Measurements from ENCODE around the gene RGL4.

RGL4 gene

DNA sequence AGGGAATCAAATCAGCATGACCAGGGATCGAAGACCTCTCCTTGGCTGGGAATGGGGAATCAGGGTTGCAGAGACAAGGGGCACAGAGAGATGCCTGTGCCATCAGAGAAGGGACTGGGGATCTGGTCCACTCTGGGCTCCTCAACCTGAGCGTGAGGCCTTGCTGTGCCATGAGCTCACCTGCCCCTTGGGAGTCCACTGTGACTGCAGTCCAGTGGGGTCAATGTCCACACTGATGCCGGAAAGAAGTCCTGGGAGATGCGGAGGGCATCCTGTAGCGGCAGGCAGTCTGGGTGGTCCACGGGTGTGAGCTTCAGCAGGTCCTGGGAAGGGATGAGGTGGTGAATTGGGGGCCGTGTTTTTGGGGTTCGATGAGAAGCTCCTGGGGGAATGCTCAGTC is 7.3 kb upstream of the RGL4 start:
- Histone ChIP-seq H3K9me3 (ENCODE audit: control insufficient read depth, low read length) (no peaks in the 10 kb centered on the region), H3K36me3 (ENCODE audit: control insufficient read depth, insufficient read depth, low read length) (no peaks in the 10 kb centered on the region), H3K9ac (ENCODE audit: low read length) (no peak overlapping the region), H3K4me3 (ENCODE audit: low read length) (no peak overlapping the region), H3K4me1 (ENCODE audit: control insufficient read depth, insufficient read depth, low read length) (no peaks in the 10 kb centered on the region), H3K27me3 (ENCODE audit: control insufficient read depth, insufficient read depth, low read length) (no peaks in the 10 kb centered on the region)

DNA sequence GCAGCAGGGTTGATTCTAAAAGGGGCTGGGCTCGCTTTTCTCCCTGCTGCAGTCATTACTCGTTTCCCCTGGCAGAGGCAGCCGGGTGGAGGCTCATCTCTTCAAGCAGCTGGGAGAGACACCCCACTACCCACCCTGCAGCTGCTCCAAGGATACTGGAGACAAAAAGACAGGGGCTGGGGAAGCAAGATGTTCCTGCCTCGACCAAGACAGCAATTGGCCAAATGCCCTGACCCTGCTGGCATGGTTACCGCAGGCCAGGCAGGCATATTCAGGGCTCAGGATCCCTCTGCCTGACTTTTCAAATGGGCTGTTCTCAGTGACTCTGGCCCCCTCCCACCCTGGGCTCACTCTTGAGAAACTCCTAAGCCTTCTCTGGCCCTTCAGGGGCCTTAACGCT is 6.8 kb upstream of the RGL4 start:
- no peak overlapping the region for H3K4me3 ChIP-seq (ENCODE audit: low read length)
- no peak overlapping the region for H3K9ac ChIP-seq (ENCODE audit: low read length)
- no peaks in the 10 kb centered on the region for H3K4me1 ChIP-seq (ENCODE audit: control insufficient read depth, insufficient read depth, low read length)
- no peaks in the 10 kb centered on the region for H3K9me3 ChIP-seq (ENCODE audit: control insufficient read depth, low read length)
- no peaks in the 10 kb centered on the region for H3K36me3 ChIP-seq (ENCODE audit: control insufficient read depth, insufficient read depth, low read length)
- no peaks in the 10 kb centered on the region for H3K27me3 ChIP-seq (ENCODE audit: control insufficient read depth, insufficient read depth, low read length)

DNA sequence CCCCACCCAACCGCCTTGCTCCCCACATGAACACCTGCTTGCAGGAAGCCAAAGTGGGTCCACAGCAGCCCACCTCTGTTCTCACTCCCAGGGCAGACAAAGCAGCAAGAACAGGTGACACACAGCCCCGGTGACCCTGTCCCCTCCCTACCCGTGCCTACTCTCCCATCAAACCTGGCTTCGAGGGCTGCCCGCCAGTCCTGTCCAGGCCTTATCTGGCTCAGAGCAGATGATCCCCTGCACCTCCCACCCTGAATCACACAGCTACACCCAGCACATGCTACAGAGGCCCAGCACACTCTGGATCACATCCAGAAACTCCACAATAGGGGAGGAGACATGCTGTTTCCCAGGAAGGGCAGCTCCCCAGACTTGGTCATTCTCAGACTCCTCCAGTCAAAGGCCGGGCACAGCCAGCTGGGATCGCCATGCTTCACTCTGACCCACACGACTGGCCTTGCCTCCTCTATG is 6.2 kb upstream of the RGL4 start:
- Histone ChIP-seq H3K9ac (ENCODE audit: low read length) (no peak overlapping the region), H3K4me1 (ENCODE audit: control insufficient read depth, insufficient read depth, low read length) (no peaks in the 10 kb centered on the region), H3K4me3 (ENCODE audit: low read length) (no peak overlapping the region), H3K27me3 (ENCODE audit: control insufficient read depth, insufficient read depth, low read length) (no peaks in the 10 kb centered on the region), H3K36me3 (ENCODE audit: control insufficient read depth, insufficient read depth, low read length) (no peaks in the 10 kb centered on the region), H3K9me3 (ENCODE audit: control insufficient read depth, low read length) (no peaks in the 10 kb centered on the region)

DNA sequence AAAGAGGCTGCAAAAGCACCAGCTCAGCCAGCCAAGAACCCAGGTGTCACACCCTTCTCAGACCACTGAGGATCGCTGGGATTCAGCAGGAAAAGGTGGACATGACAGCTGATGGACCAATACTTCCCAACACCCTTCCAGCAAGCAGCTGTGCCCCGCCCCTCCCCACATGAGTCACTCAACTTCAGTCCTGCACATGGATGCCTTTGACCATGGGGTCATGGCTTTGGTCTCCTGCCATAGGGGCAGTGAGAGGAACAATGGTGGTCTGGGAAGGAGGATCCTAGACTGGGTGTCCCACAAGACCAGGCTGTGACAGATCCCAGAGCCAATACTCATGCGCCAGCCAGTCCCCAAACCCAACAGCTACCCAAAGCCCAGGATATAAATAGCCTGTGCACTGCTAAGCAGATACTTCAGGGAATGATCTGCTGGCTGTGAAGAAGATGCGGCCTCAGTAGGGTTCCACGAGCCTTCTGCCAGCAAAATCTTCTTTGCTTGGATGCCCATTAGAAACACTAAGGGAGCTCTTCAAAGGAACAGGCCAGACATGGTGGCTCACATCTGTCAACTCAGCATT is 5.5 kb upstream of the RGL4 start:
- no peaks in the 10 kb centered on the region for H3K9me3 ChIP-seq (ENCODE audit: control insufficient read depth, low read length)
- no peaks in the 10 kb centered on the region for H3K36me3 ChIP-seq (ENCODE audit: control insufficient read depth, insufficient read depth, low read length)
- H3K4me1 ChIP-seq (ENCODE audit: control insufficient read depth, insufficient read depth, low read length), result no peaks in the 10 kb centered on the region
- H3K9ac ChIP-seq (ENCODE audit: low read length), result no peak overlapping the region
- H3K4me3 ChIP-seq (ENCODE audit: low read length), result no peak overlapping the region
- no peaks in the 10 kb centered on the region for H3K27me3 ChIP-seq (ENCODE audit: control insufficient read depth, insufficient read depth, low read length)

DNA sequence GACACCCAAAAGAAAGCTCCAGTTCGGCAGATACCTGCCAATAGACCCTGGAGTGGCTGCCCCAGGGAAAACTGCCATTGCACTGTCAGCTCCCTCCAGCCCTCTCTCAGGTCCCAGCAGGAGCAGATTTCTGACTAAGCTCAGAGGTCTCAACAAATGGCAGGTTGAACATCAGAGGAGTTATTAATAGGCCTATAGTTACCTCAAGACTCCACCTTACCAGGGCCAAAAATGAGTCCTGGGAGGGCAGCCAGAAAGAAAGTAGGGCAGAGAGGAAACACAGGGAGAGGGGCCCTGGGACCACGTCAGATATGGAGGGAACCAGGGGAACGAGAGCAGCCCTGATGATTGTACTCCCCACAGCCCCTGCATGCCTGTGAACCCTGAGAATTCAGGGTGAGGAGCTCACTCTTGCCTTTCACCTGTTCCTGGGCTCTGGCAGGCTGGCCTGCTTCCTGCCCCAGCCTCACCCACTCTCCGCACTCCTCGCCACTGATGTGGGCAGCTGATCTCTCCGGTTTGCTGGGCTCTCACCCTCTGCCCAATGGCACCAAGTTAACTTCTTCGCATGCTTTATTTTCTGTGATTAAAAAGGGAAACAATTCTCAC is 4.3 kb upstream of the RGL4 start:
- H3K27me3 ChIP-seq (ENCODE audit: control insufficient read depth, insufficient read depth, low read length), result no peaks in the 10 kb centered on the region
- H3K9me3 ChIP-seq (ENCODE audit: control insufficient read depth, low read length), result no peaks in the 10 kb centered on the region
- no peaks in the 10 kb centered on the region for H3K36me3 ChIP-seq (ENCODE audit: control insufficient read depth, insufficient read depth, low read length)
- H3K4me1 ChIP-seq (ENCODE audit: control insufficient read depth, insufficient read depth, low read length), result no peaks in the 10 kb centered on the region
- H3K9ac ChIP-seq (ENCODE audit: low read length), result no peak overlapping the region
- H3K4me3 ChIP-seq (ENCODE audit: low read length), result no peak overlapping the region

DNA sequence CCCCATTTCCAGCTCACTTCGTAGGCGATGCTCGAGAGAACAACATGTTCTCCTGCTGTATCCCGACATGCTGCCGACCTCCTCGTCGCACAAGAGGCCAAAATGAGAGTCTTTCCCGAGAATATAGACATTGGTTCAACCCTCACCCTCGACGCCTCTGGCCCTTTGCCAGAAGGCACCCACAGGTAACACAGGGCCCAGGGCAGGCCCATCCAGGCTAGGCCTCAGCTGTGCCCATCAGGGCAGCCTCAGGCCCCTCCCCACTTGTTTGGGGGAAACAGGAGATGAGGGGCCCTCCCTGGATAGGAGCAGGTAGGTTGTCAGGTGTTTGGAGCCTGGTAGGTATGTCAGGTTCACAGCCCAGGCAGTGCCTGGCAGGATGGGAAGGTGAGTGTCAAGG is 2.7 kb upstream of the RGL4 start:
- Histone ChIP-seq H3K27me3 (ENCODE audit: control insufficient read depth, insufficient read depth, low read length) (no peaks in the 10 kb centered on the region), H3K4me1 (ENCODE audit: control insufficient read depth, insufficient read depth, low read length) (no peaks in the 10 kb centered on the region), H3K9me3 (ENCODE audit: control insufficient read depth, low read length) (no peaks in the 10 kb centered on the region), H3K4me3 (ENCODE audit: low read length) (no peak overlapping the region), H3K36me3 (ENCODE audit: control insufficient read depth, insufficient read depth, low read length) (no peaks in the 10 kb centered on the region), H3K9ac (ENCODE audit: low read length) (no peak overlapping the region)

DNA sequence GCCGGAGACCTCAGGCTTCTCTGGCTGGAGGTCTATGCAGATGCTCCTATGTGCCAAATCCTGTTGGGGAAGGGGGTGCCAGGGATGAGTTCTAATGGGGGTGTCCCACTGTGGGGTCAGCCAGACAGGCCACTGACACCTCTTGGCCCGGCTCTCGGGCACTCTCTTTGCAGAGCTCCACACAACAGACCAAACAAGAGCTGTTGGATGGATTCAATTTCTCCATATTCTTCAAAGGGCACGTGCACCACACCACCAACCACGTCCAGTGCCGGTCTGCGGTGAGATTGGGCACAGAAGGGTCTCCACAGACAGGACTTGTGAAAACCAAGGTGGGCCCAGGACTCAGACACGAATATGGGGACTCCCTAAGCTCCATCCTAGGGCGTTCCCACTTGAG is 2.2 kb upstream of the RGL4 start:
- no peaks in the 10 kb centered on the region for H3K9me3 ChIP-seq (ENCODE audit: control insufficient read depth, low read length)
- no peaks in the 10 kb centered on the region for H3K4me1 ChIP-seq (ENCODE audit: control insufficient read depth, insufficient read depth, low read length)
- H3K36me3 ChIP-seq (ENCODE audit: control insufficient read depth, insufficient read depth, low read length), result no peaks in the 10 kb centered on the region
- H3K9ac ChIP-seq (ENCODE audit: low read length), result no peak overlapping the region
- H3K4me3 ChIP-seq (ENCODE audit: low read length), result no peak overlapping the region
- H3K27me3 ChIP-seq (ENCODE audit: control insufficient read depth, insufficient read depth, low read length), result no peaks in the 10 kb centered on the region

DNA sequence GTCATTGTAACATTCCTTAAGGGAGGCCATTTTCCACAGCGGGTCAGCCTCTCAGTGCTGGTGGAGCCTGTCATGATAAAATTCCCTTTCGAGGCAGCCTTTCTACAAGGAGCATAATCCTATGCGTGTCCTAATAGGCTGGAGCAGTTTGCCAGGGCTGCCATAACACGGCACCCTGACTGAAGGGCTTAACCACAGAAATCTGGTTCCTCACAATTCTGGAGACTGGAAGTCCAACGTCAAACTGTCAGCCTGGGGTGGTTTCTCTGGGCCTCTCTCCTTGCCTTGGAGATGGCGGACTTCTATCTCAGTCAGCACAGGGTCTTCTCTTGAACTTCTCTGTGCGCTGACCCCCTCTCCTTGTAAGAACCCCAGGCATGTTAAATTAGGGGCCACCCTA is 1.4 kb upstream of the RGL4 start:
- Histone ChIP-seq H3K4me1 (ENCODE audit: control insufficient read depth, insufficient read depth, low read length) (no peaks in the 10 kb centered on the region), H3K4me3 (ENCODE audit: low read length) (no peak overlapping the region), H3K36me3 (ENCODE audit: control insufficient read depth, insufficient read depth, low read length) (no peaks in the 10 kb centered on the region), H3K27me3 (ENCODE audit: control insufficient read depth, insufficient read depth, low read length) (no peaks in the 10 kb centered on the region), H3K9ac (ENCODE audit: low read length) (no peak overlapping the region), H3K9me3 (ENCODE audit: control insufficient read depth, low read length) (no peaks in the 10 kb centered on the region)

DNA sequence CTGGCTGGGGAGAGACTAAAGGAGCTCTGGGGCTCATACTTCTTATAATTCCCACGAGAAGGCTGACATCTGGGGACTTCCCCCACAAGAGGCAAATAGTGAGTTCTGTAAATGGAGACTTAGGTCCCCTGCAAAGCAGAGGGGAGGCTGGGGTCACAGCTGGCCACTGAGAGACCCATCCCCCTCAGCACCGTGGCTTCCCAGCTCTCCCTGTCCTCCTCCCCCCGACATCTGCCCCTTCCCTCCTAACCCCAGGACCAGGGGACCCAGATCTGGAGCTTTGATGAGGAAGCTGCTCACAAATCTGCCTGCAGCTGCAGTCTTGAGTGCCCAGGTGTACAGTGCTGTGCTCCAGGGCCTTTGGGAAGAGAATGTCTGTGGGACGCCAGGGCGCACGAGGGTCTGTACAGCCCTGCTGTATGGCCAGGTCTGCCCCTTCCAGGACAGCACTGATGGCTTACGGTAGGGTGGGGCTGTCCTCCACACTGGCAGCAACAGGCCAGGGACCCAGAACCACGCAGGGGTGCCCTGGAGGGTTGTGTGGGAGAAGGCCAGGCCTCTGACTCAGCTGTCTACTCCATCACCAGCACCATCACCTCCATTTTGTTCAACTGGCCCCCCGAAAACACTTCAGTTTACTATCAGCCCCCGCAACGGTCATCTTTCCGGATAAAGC is 1.1 kb downstream of the RGL4 start:
- Histone ChIP-seq H3K9me3 (ENCODE audit: control insufficient read depth, low read length) (no peaks in the 10 kb centered on the region), H3K4me3 (ENCODE audit: low read length) (no peak overlapping the region), H3K27me3 (ENCODE audit: control insufficient read depth, insufficient read depth, low read length) (no peaks in the 10 kb centered on the region), H3K4me1 (ENCODE audit: control insufficient read depth, insufficient read depth, low read length) (no peaks in the 10 kb centered on the region), H3K9ac (ENCODE audit: low read length) (no peak overlapping the region), H3K36me3 (ENCODE audit: control insufficient read depth, insufficient read depth, low read length) (no peaks in the 10 kb centered on the region)

DNA sequence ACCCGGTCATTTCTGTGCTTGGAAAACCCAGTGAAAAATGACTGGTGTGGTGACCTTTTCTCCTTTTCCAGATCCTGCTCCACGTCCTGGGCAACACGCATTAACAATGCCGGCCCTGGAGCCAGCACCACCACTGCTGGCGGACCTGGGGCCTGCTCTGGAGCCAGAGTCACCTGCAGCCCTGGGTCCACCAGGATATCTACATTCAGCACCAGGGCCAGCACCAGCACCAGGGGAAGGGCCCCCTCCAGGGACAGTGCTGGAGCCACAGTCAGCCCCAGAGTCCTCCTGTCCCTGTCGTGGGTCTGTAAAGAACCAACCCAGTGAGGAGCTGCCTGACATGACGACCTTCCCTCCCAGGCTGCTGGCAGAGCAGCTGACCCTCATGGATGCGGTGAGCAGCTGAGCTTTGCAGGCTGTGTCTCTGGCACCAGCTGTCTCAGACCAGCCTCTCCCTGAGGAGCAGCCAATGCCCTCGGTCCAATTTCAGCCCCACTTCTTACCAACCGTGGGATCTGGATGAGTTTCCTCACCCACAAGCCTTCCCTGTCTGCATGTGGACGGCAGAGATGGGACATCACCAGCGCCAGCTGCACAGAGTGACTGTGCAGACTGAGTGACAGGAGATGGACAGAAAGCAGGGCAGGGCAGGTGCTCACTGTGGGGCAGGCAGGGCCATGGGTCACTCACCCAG is 1.9 kb downstream of the RGL4 start:
- Histone ChIP-seq H3K4me3 (ENCODE audit: low read length) (no peak overlapping the region), H3K9ac (ENCODE audit: low read length) (no peak overlapping the region), H3K36me3 (ENCODE audit: control insufficient read depth, insufficient read depth, low read length) (no peaks in the 10 kb centered on the region), H3K4me1 (ENCODE audit: control insufficient read depth, insufficient read depth, low read length) (no peaks in the 10 kb centered on the region), H3K9me3 (ENCODE audit: control insufficient read depth, low read length) (no peaks in the 10 kb centered on the region), H3K27me3 (ENCODE audit: control insufficient read depth, insufficient read depth, low read length) (no peaks in the 10 kb centered on the region)

DNA sequence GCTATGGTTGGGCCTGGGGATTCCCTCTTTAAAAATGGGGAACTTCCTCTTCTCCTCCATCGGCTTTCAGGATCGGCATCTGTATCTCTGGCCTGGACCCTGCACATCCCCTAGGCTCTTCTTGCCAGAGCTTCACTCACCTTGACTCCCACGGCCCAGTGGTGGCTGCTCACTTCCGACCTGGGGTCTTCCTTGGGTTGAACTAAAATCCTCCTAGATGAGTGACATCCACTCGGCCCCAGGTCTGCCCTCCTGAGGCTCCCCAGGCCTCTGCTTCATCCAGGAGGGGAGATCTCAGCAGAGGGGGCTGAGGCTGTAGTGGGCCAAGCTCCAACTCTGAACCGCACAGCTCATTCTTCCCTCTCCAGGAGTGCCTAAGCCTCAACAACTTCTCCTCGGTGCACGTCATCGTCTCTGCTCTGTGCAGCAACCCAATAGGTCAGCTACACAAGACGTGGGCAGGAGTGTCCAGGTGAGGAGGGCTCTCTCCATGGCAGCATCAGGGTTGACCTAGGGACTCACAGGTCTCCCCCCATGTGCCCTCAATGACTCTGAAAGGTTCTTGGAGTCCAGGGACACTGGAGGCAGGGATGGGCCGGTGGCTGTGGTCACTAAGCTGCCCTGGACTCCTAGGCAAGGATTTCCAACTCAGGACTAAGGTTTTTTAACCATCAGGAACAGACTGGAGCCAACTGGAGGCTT is 3.3 kb downstream of the RGL4 start:
- no peaks in the 10 kb centered on the region for H3K36me3 ChIP-seq (ENCODE audit: control insufficient read depth, insufficient read depth, low read length)
- no peak overlapping the region for H3K9ac ChIP-seq (ENCODE audit: low read length)
- no peaks in the 10 kb centered on the region for H3K4me1 ChIP-seq (ENCODE audit: control insufficient read depth, insufficient read depth, low read length)
- no peak overlapping the region for H3K4me3 ChIP-seq (ENCODE audit: low read length)
- H3K9me3 ChIP-seq (ENCODE audit: control insufficient read depth, low read length), result no peaks in the 10 kb centered on the region
- no peaks in the 10 kb centered on the region for H3K27me3 ChIP-seq (ENCODE audit: control insufficient read depth, insufficient read depth, low read length)

DNA sequence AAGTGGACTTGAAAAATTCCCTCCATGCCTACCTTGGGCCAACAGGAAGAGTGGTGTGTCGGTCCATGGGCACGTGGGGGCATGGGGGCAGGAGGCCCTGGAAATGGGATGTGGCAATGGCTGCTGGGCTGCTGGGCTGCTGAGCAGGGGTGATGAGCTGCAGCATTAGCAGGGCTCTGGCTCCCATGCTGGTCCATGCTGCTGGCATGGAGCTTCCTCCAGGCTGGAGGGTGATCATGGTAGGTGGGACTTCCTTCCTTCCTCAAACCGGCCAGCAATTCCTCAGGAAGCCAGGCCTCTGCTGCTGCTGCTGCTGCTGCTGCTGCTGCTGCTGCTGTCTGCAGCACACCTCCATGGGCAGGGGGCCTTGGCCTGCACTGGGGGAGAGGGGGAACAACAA is 4.3 kb downstream of the RGL4 start:
- no peak overlapping the region for H3K4me3 ChIP-seq (ENCODE audit: low read length)
- no peaks in the 10 kb centered on the region for H3K4me1 ChIP-seq (ENCODE audit: control insufficient read depth, insufficient read depth, low read length)
- no peaks in the 10 kb centered on the region for H3K36me3 ChIP-seq (ENCODE audit: control insufficient read depth, insufficient read depth, low read length)
- no peaks in the 10 kb centered on the region for H3K9me3 ChIP-seq (ENCODE audit: control insufficient read depth, low read length)
- no peak overlapping the region for H3K9ac ChIP-seq (ENCODE audit: low read length)
- no peaks in the 10 kb centered on the region for H3K27me3 ChIP-seq (ENCODE audit: control insufficient read depth, insufficient read depth, low read length)

Data from mucosa of stomach (tissue), 1 donor.